KMS-11 (cell line): ENCODE measurements around the gene FOXF2.

Source experiments
- H2AFZ ChIP-seq: fragments of 200-600 bp; sonication (generic); 2 replicates; pipeline ENCODE4 v1.6.1; 2016; ENCODE audit warnings: antibody characterized with exemption, mixed run types, low read depth
- H3K27ac ChIP-seq: fragments of 200-600 bp; sonication (generic); 2 replicates; pipeline ENCODE4 v1.6.1; 2016; ENCODE audit warnings: mild to moderate bottlenecking, mixed run types
- H3K27me3 ChIP-seq: fragments of 200-600 bp; sonication (generic); 2 replicates; pipeline ENCODE4 v1.6.1; 2017; ENCODE audit warnings: mild to moderate bottlenecking, low read depth, mixed run types, moderate library complexity; ENCODE audit not compliant: insufficient read depth
- H3K36me3 ChIP-seq: fragments of 200-600 bp; sonication (generic); 2 replicates; pipeline ENCODE4 v1.6.1; 2017; ENCODE audit warnings: mild to moderate bottlenecking, mixed run types; ENCODE audit not compliant: insufficient read depth
- H3K4me1 ChIP-seq: fragments of 200-600 bp; sonication (generic); 2 replicates; pipeline ENCODE4 v1.6.1; 2016; ENCODE audit warnings: mild to moderate bottlenecking, low read depth, mixed run types; ENCODE audit not compliant: poor library complexity, severe bottlenecking
- H3K4me2 ChIP-seq: fragments of 200-600 bp; sonication (generic); 2 replicates; pipeline ENCODE4 v1.7.0; 2016; ENCODE audit warnings: mild to moderate bottlenecking, mixed run types
- H3K4me3 ChIP-seq: fragments of 200-600 bp; sonication (generic); IDR thresholded peaks from 2 replicates; pipeline ENCODE4 v1.6.1; 2017; ENCODE audit warnings: low read depth, low read length, mixed read lengths; ENCODE audit not compliant: insufficient read depth
- H3K79me2 ChIP-seq: fragments of 200-600 bp; sonication (generic); 2 replicates; pipeline ENCODE4 v1.6.1; 2016; ENCODE audit warnings: low read depth, mixed run types; ENCODE audit not compliant: insufficient read depth
- H3K9ac ChIP-seq: fragments of 200-600 bp; sonication (generic); 2 replicates; pipeline ENCODE4 v1.6.1; 2016; ENCODE audit warnings: mild to moderate bottlenecking, mixed run types
- H4K20me1 ChIP-seq: fragments of 200-600 bp; sonication (generic); 2 replicates; pipeline ENCODE4 v1.6.1; 2016; ENCODE audit warnings: mild to moderate bottlenecking, mixed run types; ENCODE audit not compliant: insufficient read depth
- TF ChIP-seq, protein P1 (sequence below): fragments of 200-600 bp; sonication (generic); conservative IDR thresholded peaks from 2 replicates; pipeline ENCODE4 v1.6.1; 2017; ENCODE audit warnings: low read depth, mild to moderate bottlenecking, antibody characterized with exemption, low read length, moderate library complexity, mixed read lengths

Gene FOXF2

DNA sequence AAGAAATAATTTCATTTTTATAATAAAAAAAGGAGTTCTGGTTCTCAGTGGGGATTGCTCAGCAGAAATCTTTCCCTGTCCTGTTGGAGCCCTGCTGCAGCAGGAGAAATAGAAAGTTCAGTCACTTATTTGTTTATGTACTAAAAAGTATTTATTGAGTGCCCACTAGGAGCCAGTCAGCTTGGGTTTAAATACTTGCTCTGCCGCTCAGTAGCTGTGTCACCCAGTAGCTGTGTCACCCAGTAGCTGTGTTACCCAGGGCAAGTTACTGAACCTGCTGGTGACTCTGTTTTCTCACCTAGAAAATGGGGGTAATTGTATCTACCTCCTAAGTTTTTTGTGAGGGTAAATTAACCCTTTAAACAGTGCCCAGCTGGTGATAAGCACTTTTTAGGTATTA, 32.9 kb downstream of the FOXF2 start:
- TF ChIP-seq, protein P1, sequence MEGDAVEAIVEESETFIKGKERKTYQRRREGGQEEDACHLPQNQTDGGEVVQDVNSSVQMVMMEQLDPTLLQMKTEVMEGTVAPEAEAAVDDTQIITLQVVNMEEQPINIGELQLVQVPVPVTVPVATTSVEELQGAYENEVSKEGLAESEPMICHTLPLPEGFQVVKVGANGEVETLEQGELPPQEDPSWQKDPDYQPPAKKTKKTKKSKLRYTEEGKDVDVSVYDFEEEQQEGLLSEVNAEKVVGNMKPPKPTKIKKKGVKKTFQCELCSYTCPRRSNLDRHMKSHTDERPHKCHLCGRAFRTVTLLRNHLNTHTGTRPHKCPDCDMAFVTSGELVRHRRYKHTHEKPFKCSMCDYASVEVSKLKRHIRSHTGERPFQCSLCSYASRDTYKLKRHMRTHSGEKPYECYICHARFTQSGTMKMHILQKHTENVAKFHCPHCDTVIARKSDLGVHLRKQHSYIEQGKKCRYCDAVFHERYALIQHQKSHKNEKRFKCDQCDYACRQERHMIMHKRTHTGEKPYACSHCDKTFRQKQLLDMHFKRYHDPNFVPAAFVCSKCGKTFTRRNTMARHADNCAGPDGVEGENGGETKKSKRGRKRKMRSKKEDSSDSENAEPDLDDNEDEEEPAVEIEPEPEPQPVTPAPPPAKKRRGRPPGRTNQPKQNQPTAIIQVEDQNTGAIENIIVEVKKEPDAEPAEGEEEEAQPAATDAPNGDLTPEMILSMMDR = no peak
- Histone ChIP-seq H3K4me2 (no peak overlapping the region), H3K79me2 (no peaks in the 10 kb centered on the region), H3K27ac (no peak overlapping the region), H3K4me3 (no peak overlapping the region), H3K36me3 (no peaks in the 10 kb centered on the region), H4K20me1 (no peaks in the 10 kb centered on the region), H3K9ac (no peak overlapping the region), H2AFZ (no peak overlapping the region), H3K27me3 (no peaks in the 10 kb centered on the region), H3K4me1 (no peaks in the 10 kb centered on the region)

DNA sequence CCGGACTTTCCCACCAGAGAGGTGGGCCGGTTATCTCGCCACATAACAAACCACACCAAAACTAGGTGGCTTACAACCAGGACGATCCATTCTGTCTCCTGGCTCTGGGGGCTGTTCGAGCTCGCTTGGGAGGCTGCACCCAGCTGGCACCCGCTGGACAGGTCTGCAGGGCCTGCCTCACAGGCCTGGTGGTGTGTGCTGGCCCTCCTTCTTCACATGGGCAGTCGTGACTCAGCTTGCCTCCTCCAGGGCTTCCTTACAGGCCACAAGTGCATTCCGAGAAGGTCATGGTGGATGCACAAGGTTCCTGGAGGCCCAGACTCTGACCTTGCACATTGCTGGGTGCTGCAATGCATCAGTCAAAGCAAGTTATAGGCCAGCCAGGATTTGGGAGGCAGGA, 34.2 kb downstream of the FOXF2 start:
- no peak overlapping the region for H3K4me2 ChIP-seq
- H3K27ac ChIP-seq = no peak overlapping the region
- no peaks in the 10 kb centered on the region for H3K36me3 ChIP-seq
- no peaks in the 10 kb centered on the region for H3K79me2 ChIP-seq
- H3K4me3 ChIP-seq = no peak overlapping the region
- TF ChIP-seq, protein P1 = no peak
- no peaks in the 10 kb centered on the region for H4K20me1 ChIP-seq
- no peaks in the 10 kb centered on the region for H3K27me3 ChIP-seq
- H3K4me1 ChIP-seq = no peaks in the 10 kb centered on the region
- no peak overlapping the region for H3K9ac ChIP-seq
- no peak overlapping the region for H2AFZ ChIP-seq

DNA sequence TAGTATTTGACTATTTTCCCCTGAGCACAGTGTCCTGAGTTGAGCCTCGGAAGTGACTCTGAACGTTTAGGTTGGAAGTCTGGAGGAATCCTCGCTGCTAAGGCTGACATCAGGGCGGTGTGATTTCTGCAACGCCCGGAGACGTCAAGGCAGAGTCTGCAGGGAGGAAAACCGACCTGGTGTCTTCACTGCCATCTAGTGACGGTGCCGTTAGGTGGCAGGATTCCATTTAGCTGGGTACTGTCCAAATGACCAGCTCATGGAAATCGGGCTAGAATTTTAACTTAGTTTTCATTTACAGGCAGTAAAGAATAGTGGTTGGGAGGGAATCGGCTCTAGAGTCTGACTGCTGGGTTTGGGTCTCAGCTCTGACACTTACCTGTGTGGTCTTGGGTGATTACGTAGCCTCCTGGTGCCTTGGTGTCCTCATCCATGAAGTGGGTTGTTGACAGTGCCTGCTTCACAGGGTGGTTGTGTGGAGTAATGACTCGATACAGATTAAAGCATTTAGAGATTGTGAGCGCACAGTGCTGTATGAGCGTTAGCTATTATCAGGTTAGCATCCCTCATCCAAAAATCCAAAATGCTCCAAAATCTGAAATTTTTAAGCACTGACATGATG, 35.0 kb downstream of the FOXF2 start:
- Histone ChIP-seq H3K4me1 (no peaks in the 10 kb centered on the region), H3K27me3 (no peaks in the 10 kb centered on the region), H3K27ac (no peak overlapping the region), H3K36me3 (no peaks in the 10 kb centered on the region), H3K9ac (no peak overlapping the region), H3K4me3 (no peak overlapping the region), H2AFZ (peak overlapping the region; percentile 38; the same call in 1 of the 2 replicates), H3K79me2 (no peaks in the 10 kb centered on the region), H3K4me2 (no peak overlapping the region), H4K20me1 (no peaks in the 10 kb centered on the region)
- TF ChIP-seq, protein P1 = peak; percentile 71

DNA sequence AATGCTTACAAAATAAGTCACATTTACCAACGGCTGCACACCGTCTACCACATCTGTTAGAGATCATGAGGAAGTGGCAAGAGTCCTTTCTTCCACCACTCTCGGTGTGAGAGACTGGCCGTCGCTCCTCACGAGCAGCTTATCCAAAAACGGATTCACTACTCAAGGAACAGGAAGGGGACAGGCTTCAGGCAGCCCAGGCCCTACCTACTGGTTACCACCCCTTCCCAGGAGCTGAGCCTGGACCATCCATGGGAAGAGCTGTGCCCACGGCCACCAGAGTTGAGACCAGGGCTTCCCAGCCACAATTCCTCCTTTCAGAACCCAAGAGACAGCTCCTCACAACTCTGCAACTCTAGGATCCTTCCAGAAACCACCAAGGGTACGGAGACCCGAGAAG, 37.0 kb downstream of the FOXF2 start:
- Histone ChIP-seq H3K36me3 (no peaks in the 10 kb centered on the region), H4K20me1 (no peaks in the 10 kb centered on the region), H3K9ac (no peak overlapping the region), H3K27me3 (no peaks in the 10 kb centered on the region), H3K4me2 (no peak overlapping the region), H2AFZ (no peak overlapping the region), H3K4me1 (no peaks in the 10 kb centered on the region), H3K4me3 (no peak overlapping the region), H3K27ac (no peak overlapping the region), H3K79me2 (no peaks in the 10 kb centered on the region)
- TF ChIP-seq, protein P1 = no peak
